ACHN (cell line): ENCODE data around the gene NPHP4.

ENCODE experiments used
- DNase-seq: peaks from one replicate; pipeline ENCODE4 v3.0.0-alpha.2; 2015
- in situ Hi-C: cut with HindIII; loops from 2 replicates; pipeline ENCODE4 v1.10.0; 2017; ENCODE audit warnings: low sequenced_read_pairs, low pct_ligation_motif_present, low pct_unique_long_range_greater_than_20kb

The NPHP4 gene

GRCh38 chr1:5911157-5911556 lies 81.1 kb downstream of the NPHP4 start:
- in situ Hi-C loops, result no loop called here
- no peak for DNase-seq

GRCh38 chr1:5910666-5911065 lies 81.6 kb downstream of the NPHP4 start:
- no peak for DNase-seq
- in situ Hi-C loops, result no loop called here

- DNase-seq, result no peak
- in situ Hi-C loops, result no loop called here
Measured at GRCh38 chr1:5910276-5910620, 82.0 kb downstream of the NPHP4 start.

- in situ Hi-C loops, result no loop called here
- DNase-seq, result no peak
Measured at GRCh38 chr1:5909576-5910275, 82.5 kb downstream of the NPHP4 start.

- no peak for DNase-seq
- in situ Hi-C loops, result no loop called here
Measured at GRCh38 chr1:5908461-5909375, 83.5 kb downstream of the NPHP4 start.

GRCh38 chr1:5907966-5908365 lies 84.3 kb downstream of the NPHP4 start:
- DNase-seq, result no peak

GRCh38 chr1:5907386-5907785 lies 84.8 kb downstream of the NPHP4 start:
- in situ Hi-C loops, result no loop called here

More at GRCh38 chr1:5907966-5908365, 84.3 kb downstream of the NPHP4 start:
- in situ Hi-C loops, result no loop called here

GRCh38 chr1:5906966-5907365 lies 85.3 kb downstream of the NPHP4 start:
- DNase-seq, result no peak
- in situ Hi-C loops, result no loop called here

More at GRCh38 chr1:5907386-5907785, 84.8 kb downstream of the NPHP4 start:
- no peak for DNase-seq

- in situ Hi-C loops, result no loop called here
Measured at GRCh38 chr1:5906116-5906515, 86.1 kb downstream of the NPHP4 start.

GRCh38 chr1:5905436-5905835 lies 86.8 kb downstream of the NPHP4 start:
- no peak for DNase-seq
- in situ Hi-C loops, result no loop called here

More at GRCh38 chr1:5906116-5906515, 86.1 kb downstream of the NPHP4 start:
- DNase-seq, result no peak

GRCh38 chr1:5904551-5904950 lies 87.7 kb downstream of the NPHP4 start:
- in situ Hi-C loops, result no loop called here

GRCh38 chr1:5903680-5904079 lies 88.5 kb downstream of the NPHP4 start:
- in situ Hi-C loops, result no loop called here
- DNase-seq, result no peak

More at GRCh38 chr1:5904551-5904950, 87.7 kb downstream of the NPHP4 start:
- DNase-seq, result no peak

GRCh38 chr1:5903031-5903430 lies 89.2 kb downstream of the NPHP4 start:
- in situ Hi-C loops, result no loop called here
- no peak for DNase-seq

- in situ Hi-C loops, result no loop called here
Measured at GRCh38 chr1:5901841-5902240, 90.4 kb downstream of the NPHP4 start.

GRCh38 chr1:5901150-5901549 lies 91.1 kb downstream of the NPHP4 start:
- no peak for DNase-seq
- in situ Hi-C loops, result no loop called here

More at GRCh38 chr1:5901841-5902240, 90.4 kb downstream of the NPHP4 start:
- DNase-seq, result no peak

GRCh38 chr1:5898266-5898665 lies 94.0 kb downstream of the NPHP4 start:
- no peak for DNase-seq
- in situ Hi-C loops, result no loop called here

- in situ Hi-C loops, result no loop called here
- DNase-seq, result no peak
Measured at GRCh38 chr1:5896706-5897660, 95.2 kb downstream of the NPHP4 start.
